Aorta (tissue), 5 donors: Measurements from ENCODE around the gene ATXN7L1. TPM values are rescaled to one million over a fixed set of nuclear protein-coding genes. Genes with fewer than 3 reads are reported as not detected.
A peak's percentile ranks its signal among the peaks of the same experiment; 100 is the strongest.

ENCODE experiments used
- ATAC-seq: fragments of 200-7000 bp; cut with Tn5 transposase; one replicate; pipeline ENCODE4 v1.9.1; 2022; ENCODE audit warnings: moderate library complexity; ENCODE audit not compliant: low FRiP score
- DNase-seq, 2 donors: peaks; one replicate each; pipeline ENCODE4 v3.0.0-alpha.2; 2020
- H3K27ac ChIP-seq, 2 donors: one replicate each; pipeline ENCODE4 v1.5.1; 2013; ENCODE audit warnings: low read length in 2 of 2, mild to moderate bottlenecking in 2 of 2, moderate library complexity in 2 of 2, control low read depth in 1 of 2, inconsistent platforms in 1 of 2, low read depth in 1 of 2
- H3K27me3 ChIP-seq, 2 donors: one replicate each; pipeline ENCODE4 v1.6.1; 2013; ENCODE audit warnings: control low read depth in 1 of 2, low read length in 1 of 2, mild to moderate bottlenecking in 1 of 2, moderate library complexity in 1 of 2; ENCODE audit not compliant: insufficient read depth in 2 of 2, control insufficient read depth in 1 of 2
- H3K36me3 ChIP-seq, 2 donors: one replicate each; pipeline ENCODE4 v1.6.1; 2013; ENCODE audit warnings: control low read depth in 1 of 2, low read length in 1 of 2, mild to moderate bottlenecking in 1 of 2; ENCODE audit not compliant: insufficient read depth in 2 of 2, control insufficient read depth in 1 of 2
- H3K4me1 ChIP-seq, 2 donors: one replicate each; pipeline ENCODE4 v1.6.1; 2013; ENCODE audit warnings: low read length in 2 of 2, control low read depth in 1 of 2, mild to moderate bottlenecking in 1 of 2, moderate library complexity in 1 of 2; ENCODE audit not compliant: insufficient read depth in 2 of 2, control insufficient read depth in 1 of 2
- H3K4me3 ChIP-seq, 2 donors: one replicate each; pipeline ENCODE4 v1.5.1; 2013; ENCODE audit warnings: low read length in 2 of 2, control low read depth in 1 of 2, mild to moderate bottlenecking in 1 of 2
- H3K9me3 ChIP-seq: one replicate; pipeline ENCODE4 v1.6.1; 2013; ENCODE audit warnings: mild to moderate bottlenecking, low read length; ENCODE audit not compliant: control insufficient read depth
- WGBS, 2 donors: extraction: QIAGEN DNeasy Blood & Tissue Kit; methylation state at CpG; one replicate each; pipeline ENCODE4 v1.1.7; 2013; 5-methylcytosine and 5-hydroxymethylcytosine counted together
- intact Hi-C, 2 donors: fragments of 100-400 bp; cut with DNase I; formaldehyde crosslinking; loops; one replicate each; pipeline versions ENCODE4 v1.14.2 to v1.15.0; 2022
- long read RNA-seq, 2 donors: library from polyadenylated mRNA; unstranded; transcript quantifications; one replicate each; pipeline ENCODE4 v2.0.0, GENCODE V29; 2020 to 2021
- polyA plus RNA-seq, 2 donors: library from polyadenylated mRNA; stranded (reverse); fragments of 200-250 nt; gene quantifications; one replicate each; pipeline ENCODE4 v1.2.3, GENCODE V29; 2013
- total RNA-seq, 2 donors: library from RNA; stranded (reverse); fragmentation: NEBNext Ultra II Directional; extraction: Animal tissue kit (Norgen Biotek cat#: 25700); gene quantifications; one replicate each; pipeline ENCODE4 v1.2.1, GENCODE V29; 2021
- donor health status: healthy with polysubstance abuse.
- donor health status: Bipolar disorder and iron deficiency.
- donor health status: DM: no; HTN: no; CAD: no.
- donor health status: DM: no; HTN: no; CAD: no.
- donor health status: DM: yes; HTN: yes; CAD: no.

ATXN7L1 gene, protein sequence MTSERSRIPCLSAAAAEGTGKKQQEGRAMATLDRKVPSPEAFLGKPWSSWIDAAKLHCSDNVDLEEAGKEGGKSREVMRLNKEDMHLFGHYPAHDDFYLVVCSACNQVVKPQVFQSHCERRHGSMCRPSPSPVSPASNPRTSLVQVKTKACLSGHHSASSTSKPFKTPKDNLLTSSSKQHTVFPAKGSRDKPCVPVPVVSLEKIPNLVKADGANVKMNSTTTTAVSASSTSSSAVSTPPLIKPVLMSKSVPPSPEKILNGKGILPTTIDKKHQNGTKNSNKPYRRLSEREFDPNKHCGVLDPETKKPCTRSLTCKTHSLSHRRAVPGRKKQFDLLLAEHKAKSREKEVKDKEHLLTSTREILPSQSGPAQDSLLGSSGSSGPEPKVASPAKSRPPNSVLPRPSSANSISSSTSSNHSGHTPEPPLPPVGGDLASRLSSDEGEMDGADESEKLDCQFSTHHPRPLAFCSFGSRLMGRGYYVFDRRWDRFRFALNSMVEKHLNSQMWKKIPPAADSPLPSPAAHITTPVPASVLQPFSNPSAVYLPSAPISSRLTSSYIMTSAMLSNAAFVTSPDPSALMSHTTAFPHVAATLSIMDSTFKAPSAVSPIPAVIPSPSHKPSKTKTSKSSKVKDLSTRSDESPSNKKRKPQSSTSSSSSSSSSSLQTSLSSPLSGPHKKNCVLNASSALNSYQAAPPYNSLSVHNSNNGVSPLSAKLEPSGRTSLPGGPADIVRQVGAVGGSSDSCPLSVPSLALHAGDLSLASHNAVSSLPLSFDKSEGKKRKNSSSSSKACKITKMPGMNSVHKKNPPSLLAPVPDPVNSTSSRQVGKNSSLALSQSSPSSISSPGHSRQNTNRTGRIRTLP
- total RNA-seq (10 to 100 TPM; 12.8 to 20.1 TPM), polyA plus RNA-seq (1 to 10 TPM; 2.5 to 3.9 TPM)
- long read RNA-seq, donor 1, partial matches to known transcripts = 1 of 11 reads
- long read RNA-seq, donor 1, other reads (novel, unspliced or antisense) = 10 of 11 reads
- long read RNA-seq, donor 2, partial matches to known transcripts = 0 of 10 reads
- long read RNA-seq, donor 2, other reads (novel, unspliced or antisense) = 8 of 10 reads

DNA sequence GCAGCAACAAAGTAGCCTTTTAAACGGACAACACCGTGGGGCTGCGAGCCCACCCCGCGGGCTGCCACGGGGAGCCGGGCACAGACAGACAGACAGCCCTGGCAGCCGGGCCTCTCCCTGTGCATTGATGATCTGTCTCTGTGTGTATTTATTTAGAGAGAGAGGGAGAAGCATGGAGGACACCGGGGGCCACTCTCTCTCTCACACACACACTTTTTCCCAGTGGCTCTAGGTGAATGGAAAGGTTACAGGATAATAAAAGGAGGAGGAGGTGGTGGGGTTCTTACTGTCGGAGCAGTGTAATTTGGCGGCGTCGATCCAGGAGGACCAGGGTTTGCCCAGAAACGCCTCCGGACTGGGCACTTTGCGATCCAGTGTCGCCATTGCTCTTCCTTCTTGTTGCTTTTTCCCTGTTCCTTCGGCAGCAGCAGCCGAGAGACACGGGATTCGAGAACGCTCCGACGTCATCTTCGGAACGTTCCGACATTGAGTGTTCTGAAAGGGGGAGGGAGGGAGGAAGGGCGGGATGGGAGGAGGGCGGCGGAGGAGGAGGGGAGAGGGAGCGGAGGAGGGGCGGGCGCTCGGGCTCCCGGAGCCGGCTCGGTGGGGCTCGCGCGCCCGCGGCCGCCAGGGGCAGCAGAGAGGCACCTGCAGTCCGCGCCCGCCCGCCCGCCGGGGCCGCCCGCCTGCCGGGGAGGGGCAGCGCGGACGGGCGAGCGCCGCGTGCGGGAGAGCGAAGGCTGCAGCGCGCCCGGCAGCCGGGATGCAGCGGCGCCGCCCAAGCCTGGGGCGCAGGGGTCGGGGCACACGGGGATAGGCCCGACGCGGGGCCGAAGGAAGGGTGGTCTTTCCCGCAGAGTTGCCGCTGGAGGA is at the start of gene ATXN7L1:
ATXN7L1 (minus strand) TSS at position 509 of the 873 bp plus-strand sequence; CDS start at position 468, 41 bp downstream.
- no peaks in the 10 kb centered on the region for H3K27me3 ChIP-seq
- H3K9me3 ChIP-seq = no peaks in the 10 kb centered on the region
- 0 to 1% methylated on average over 47 to 77 of the region's 77 CpGs for WGBS, 2 donors
- peak within 1 kb of the TSS in 1 of 2 donors; percentile 20 for H3K27ac ChIP-seq
- intact Hi-C loops = loop anchor here (2.0 to 10.0 kb wide), 3 partner anchors 131 to 202 kb away; no protein-coding TSS in a partner anchor
- H3K4me1 ChIP-seq = peaks cover 0 to 4% of the 10 kb centered on the region in 2 donors
- no peaks in the 10 kb centered on the region for H3K36me3 ChIP-seq
- ATAC-seq = peak; percentile 98
- DNase-seq = peak; percentile 97 to 98
- H3K4me3 ChIP-seq = peak within 1 kb of the TSS; percentile 59 to 71

DNA sequence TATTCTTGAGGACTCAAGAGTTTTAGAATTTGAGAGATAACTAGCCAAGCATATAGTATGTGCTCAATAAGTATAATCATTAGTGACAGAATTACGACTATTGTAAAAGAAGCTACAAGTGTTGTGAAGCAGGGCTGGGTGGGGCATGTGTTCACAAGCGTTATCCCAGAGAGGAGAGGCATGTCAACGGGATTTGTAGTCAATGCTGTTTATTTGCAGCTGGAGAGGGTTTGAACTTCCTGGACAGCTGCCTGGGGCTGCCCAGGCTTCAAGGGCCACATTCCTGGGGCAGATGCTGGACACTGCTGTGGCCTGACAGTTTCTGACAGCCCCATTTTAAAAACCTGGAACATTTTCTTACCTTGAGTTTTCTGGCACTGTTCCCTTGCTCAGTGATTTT is 49.7 kb upstream of the ATXN7L1 start:
- no peak for ATAC-seq
- DNase-seq = no peak
- Histone ChIP-seq H3K27ac (no peak overlapping the region), H3K9me3 (peaks cover 5% of the 10 kb centered on the region), H3K4me1 (no peaks in the 10 kb centered on the region), H3K27me3 (no peaks in the 10 kb centered on the region), H3K36me3 (peaks cover 3 to 4% of the 10 kb centered on the region in 2 donors), H3K4me3 (no peak overlapping the region)
- 46 to 60% methylated on average over 3 of the region's 3 CpGs for WGBS, 2 donors
- intact Hi-C loops = no loop called here

DNA sequence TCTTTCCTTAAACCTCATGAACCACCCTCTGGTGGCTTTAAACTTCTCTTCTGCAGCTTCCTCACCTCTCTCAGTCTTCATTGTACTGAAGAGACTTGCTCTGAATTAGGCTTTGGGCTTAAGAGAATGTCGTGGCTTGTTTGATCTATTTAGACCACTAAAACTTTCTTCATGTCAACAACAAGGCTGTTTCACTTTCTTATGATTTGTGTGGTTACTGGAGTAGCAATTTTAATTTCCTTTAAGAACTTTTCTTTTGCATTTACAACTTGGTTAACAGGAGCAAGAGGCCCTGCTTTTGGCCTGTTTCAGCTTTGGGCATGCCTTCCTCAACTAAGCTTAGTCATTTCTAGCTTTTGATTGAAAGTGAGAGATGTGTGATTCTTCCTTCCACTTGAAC is 48.5 kb upstream of the ATXN7L1 start:
- no peak for DNase-seq
- 87 to 89% methylated on average over 1 of the region's 1 CpG for WGBS, 2 donors
- intact Hi-C loops = no loop called here
- ATAC-seq = no peak
- Histone ChIP-seq H3K4me1 (no peaks in the 10 kb centered on the region), H3K27me3 (no peaks in the 10 kb centered on the region), H3K27ac (no peak overlapping the region), H3K4me3 (no peak overlapping the region), H3K36me3 (peaks cover 3 to 4% of the 10 kb centered on the region in 2 donors), H3K9me3 (peaks cover 5% of the 10 kb centered on the region)

DNA sequence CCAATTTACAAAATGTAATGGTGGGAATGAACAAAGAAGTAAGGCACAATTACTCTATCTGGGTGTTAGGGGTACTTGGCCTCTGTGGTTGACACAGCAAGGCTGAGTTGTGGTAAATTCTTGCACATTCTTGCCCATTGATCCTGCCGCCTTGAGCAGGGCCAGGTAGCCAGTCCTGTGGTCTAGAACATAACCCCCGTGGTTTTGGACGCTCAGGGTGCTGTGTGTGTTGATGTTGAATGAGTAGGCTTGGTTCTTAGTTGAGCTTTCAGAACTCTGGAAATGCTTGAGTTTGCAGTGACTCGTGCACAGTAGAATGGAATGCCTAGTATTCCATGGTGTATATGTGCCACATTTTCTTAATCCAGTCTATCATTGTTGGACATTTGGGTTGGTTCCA is 44.4 kb upstream of the ATXN7L1 start:
- Histone ChIP-seq H3K4me3 (no peak overlapping the region), H3K9me3 (peaks cover 2% of the 10 kb centered on the region), H3K36me3 (peaks cover 1 to 3% of the 10 kb centered on the region in 2 donors), H3K27ac (no peak overlapping the region), H3K4me1 (no peaks in the 10 kb centered on the region), H3K27me3 (no peaks in the 10 kb centered on the region)
- whole genome bisulfite sequencing, 2 donors = 72 to 78% methylated on average over 4 of the region's 4 CpGs
- intact Hi-C loops = no loop called here
- DNase-seq (no peak), ATAC-seq (no peak)

DNA sequence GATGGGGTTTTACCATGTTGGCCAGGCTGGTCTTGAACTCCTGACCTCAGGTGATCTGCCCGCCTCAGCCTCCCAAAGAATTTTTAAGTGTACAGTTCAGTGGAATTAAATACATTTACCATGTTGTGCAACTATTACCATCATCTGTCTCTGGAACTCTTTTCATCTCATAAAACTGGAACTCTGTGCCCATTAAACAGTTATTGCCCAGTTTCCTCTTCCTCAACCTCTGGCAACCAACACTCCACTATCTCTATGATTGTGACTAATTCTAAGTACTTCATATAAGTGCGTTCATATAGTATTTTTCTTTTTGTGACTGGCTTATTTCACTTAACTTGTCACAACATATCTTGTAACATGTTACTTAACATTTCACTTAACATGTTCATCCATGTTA is 41.3 kb upstream of the ATXN7L1 start:
- intact Hi-C loops = no loop called here
- peaks cover 2 to 3% of the 10 kb centered on the region in 2 donors for H3K36me3 ChIP-seq
- no peaks in the 10 kb centered on the region for H3K4me1 ChIP-seq
- no peak overlapping the region for H3K4me3 ChIP-seq
- H3K9me3 ChIP-seq = no peaks in the 10 kb centered on the region
- H3K27ac ChIP-seq = no peak overlapping the region
- ATAC-seq = no peak
- 88 to 90% methylated on average over 2 of the region's 2 CpGs for WGBS, 2 donors
- no peaks in the 10 kb centered on the region for H3K27me3 ChIP-seq
- no peak for DNase-seq

DNA sequence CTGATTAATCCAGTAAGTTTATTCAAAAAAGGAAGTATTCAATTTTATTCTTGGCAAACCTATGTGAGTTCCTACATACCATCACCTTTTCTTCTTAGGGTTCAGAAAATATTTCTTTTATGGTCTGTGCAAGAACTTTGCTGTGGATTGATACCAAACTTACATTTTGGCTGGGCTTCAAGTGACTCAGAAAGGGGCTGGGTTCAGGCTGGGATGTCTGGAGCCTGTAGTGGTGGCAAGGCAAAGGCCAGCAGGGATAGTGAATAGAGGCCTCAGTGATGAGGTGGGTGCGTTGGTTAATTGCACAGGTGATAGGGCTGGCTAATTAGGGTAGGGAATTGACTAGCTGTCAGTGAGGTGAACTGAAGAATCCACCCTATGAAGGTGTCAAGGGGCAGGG is 40.2 kb upstream of the ATXN7L1 start:
- Histone ChIP-seq H3K4me1 (no peaks in the 10 kb centered on the region), H3K9me3 (no peaks in the 10 kb centered on the region), H3K4me3 (no peak overlapping the region), H3K27me3 (no peaks in the 10 kb centered on the region), H3K36me3 (peaks cover 0 to 2% of the 10 kb centered on the region in 2 donors), H3K27ac (no peak overlapping the region)
- no peak for DNase-seq
- ATAC-seq = no peak
- WGBS, 2 donors = 69 to 90% methylated on average over 1 of the region's 1 CpG
- intact Hi-C loops = no loop called here

DNA sequence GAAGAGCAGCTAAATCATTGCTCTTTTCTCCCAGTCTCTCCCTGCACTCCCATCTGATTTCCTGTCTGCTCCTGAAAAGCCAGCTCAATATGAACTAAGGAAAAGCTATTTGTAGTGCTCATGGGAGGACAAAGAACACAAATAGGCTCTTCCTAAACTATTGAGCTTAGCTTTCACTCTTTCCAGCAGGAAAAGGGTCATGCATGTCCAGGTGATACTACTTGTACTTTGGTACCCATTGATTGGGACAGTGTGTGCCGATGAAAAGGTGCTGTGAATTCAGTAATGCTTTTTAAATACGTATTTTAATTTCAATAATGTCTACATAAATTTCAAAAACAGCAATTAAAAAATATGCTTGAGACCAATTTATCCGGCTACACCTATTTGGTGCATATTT is 37.5 kb upstream of the ATXN7L1 start:
- H3K4me1 ChIP-seq = no peaks in the 10 kb centered on the region
- no peak overlapping the region for H3K4me3 ChIP-seq
- peaks cover 0 to 2% of the 10 kb centered on the region in 2 donors for H3K36me3 ChIP-seq
- intact Hi-C loops = no loop called here
- no peak for ATAC-seq
- no peaks in the 10 kb centered on the region for H3K9me3 ChIP-seq
- no peak for DNase-seq
- no peak overlapping the region for H3K27ac ChIP-seq
- H3K27me3 ChIP-seq = no peaks in the 10 kb centered on the region
- 79 to 95% methylated on average over 3 of the region's 3 CpGs for WGBS, 2 donors
